Measurements from ENCODE around the gene P2RX6. TPM values are rescaled to one million over a fixed set of nuclear protein-coding genes. Genes with fewer than 3 reads are reported as not detected.

Gene P2RX6
- total RNA-seq, 1 experiment from 2014 or later: 0.46 TPM

DNA sequence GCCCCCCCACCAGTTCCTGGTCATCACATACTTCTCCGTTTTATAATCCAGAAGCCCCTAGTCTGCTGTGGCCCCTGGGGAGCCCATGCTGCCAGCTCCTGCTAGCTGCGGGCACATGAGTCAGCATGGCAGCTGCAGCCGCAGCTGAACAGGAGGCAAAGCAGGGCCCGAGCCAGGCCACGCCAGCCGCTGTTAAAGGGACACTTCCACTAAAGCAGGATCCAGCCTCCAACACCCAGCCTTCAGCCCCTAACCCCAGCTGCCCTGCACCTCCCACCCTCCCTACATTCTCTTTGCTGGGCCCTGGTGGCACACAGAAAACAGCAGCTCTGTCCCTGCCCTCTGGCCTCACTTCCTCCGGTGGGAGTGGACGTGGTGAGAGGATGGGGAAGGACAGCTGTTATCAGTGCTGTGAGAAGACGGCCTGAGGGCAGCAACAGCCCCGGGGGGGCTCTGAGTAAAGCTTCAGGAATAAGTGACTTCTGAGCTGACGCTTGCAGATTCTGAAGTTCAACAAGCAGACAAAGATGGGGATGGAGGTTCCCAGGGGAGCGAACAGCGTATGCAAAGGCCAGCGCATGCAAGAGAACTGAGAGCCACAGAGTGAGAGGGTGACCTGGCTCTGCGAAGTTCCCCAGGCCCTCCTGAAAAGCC lies 30.1 kb downstream of the P2RX6 start:
- Histone ChIP-seq H3K4me1 (ENCODE audit: control insufficient read depth, insufficient read depth, low read length) (peaks cover 5% of the 10 kb centered on the region; the same call in 1 of the 2 replicates), H3K36me3 (ENCODE audit: control insufficient read depth, insufficient read depth, low read length) (no peaks in the 10 kb centered on the region), H3K27ac (ENCODE audit: low read length) (no peak overlapping the region), H3K27me3 (ENCODE audit: control insufficient read depth, insufficient read depth, low read length) (no peaks in the 10 kb centered on the region), H3K4me3 (ENCODE audit: low read depth in 2 of 2, low read length in 2 of 2) (peak overlapping the region; percentile 39 to 61), H3K9me3 (ENCODE audit: control insufficient read depth, insufficient read depth, low read depth, low read length) (no peaks in the 10 kb centered on the region)
- in situ Hi-C loops (cut with HindIII; ENCODE audit: low pct_unique_long_range_greater_than_20kb, low sequenced_read_pairs): no loop called here
- CTCF ChIA-PET: no interaction called here
- intact Hi-C loops (cut with micrococcal nuclease; ENCODE audit: unreplicated experiment): no loop called here
- DNase-seq (ENCODE audit: low read depth, low spot score) (no peak), ATAC-seq (peak; percentile 32)
- TF ChIP-seq, protein P1, sequence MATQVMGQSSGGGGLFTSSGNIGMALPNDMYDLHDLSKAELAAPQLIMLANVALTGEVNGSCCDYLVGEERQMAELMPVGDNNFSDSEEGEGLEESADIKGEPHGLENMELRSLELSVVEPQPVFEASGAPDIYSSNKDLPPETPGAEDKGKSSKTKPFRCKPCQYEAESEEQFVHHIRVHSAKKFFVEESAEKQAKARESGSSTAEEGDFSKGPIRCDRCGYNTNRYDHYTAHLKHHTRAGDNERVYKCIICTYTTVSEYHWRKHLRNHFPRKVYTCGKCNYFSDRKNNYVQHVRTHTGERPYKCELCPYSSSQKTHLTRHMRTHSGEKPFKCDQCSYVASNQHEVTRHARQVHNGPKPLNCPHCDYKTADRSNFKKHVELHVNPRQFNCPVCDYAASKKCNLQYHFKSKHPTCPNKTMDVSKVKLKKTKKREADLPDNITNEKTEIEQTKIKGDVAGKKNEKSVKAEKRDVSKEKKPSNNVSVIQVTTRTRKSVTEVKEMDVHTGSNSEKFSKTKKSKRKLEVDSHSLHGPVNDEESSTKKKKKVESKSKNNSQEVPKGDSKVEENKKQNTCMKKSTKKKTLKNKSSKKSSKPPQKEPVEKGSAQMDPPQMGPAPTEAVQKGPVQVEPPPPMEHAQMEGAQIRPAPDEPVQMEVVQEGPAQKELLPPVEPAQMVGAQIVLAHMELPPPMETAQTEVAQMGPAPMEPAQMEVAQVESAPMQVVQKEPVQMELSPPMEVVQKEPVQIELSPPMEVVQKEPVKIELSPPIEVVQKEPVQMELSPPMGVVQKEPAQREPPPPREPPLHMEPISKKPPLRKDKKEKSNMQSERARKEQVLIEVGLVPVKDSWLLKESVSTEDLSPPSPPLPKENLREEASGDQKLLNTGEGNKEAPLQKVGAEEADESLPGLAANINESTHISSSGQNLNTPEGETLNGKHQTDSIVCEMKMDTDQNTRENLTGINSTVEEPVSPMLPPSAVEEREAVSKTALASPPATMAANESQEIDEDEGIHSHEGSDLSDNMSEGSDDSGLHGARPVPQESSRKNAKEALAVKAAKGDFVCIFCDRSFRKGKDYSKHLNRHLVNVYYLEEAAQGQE (IDR thresholded peaks at IDR 0.05; ENCODE audit: insufficient read depth in 1 of 2, low read depth in 2 of 2, low read length in 1 of 2): no peak
- TF ChIP-seq CTCF (IDR thresholded peaks at IDR 0.05) (no peak), SIN3A (IDR thresholded peaks at IDR 0.05; ENCODE audit: borderline replicate concordance, insufficient read depth, low read depth, low read length) (no peak), POLR2AphosphoS5 (IDR thresholded peaks at IDR 0.05; ENCODE audit: low read depth, low read length) (no peak), TCF7L2 (IDR thresholded peaks at IDR 0.05; ENCODE audit: low read depth, low read length) (no peak)
- POLR2A ChIA-PET: interaction anchor here (0.6 kb wide), 1 partner anchor 52 kb away, joined by 3 read pairs; no protein-coding TSS in a partner anchor
- BruUV-seq (replicated peaks): no TSS peak

- ChIA-PET CTCF (no interaction called here), POLR2A (no interaction called here)
- no peaks in the 10 kb centered on the region for H3K9me3 ChIP-seq (ENCODE audit: control insufficient read depth, insufficient read depth, low read depth, low read length)
- H3K27ac ChIP-seq (ENCODE audit: low read length): no peak within 1 kb of the TSS
- intact Hi-C loops (cut with micrococcal nuclease; ENCODE audit: unreplicated experiment) (no loop called here), in situ Hi-C loops (cut with HindIII; ENCODE audit: low pct_unique_long_range_greater_than_20kb, low sequenced_read_pairs) (no loop called here)
- DNase-seq (ENCODE audit: low read depth, low spot score) (no peak), ATAC-seq (peak; percentile 97)
- TF ChIP-seq, protein P1 (IDR thresholded peaks at IDR 0.05; ENCODE audit: insufficient read depth in 1 of 2, low read depth in 2 of 2, low read length in 1 of 2): no peak
- TF ChIP-seq TCF7L2 (IDR thresholded peaks at IDR 0.05; ENCODE audit: low read depth, low read length) (no peak), CTCF (IDR thresholded peaks at IDR 0.05) (no peak), POLR2AphosphoS5 (IDR thresholded peaks at IDR 0.05; ENCODE audit: low read depth, low read length) (no peak), SIN3A (IDR thresholded peaks at IDR 0.05; ENCODE audit: borderline replicate concordance, insufficient read depth, low read depth, low read length) (no peak)
- no peaks in the 10 kb centered on the region for H3K27me3 ChIP-seq (ENCODE audit: control insufficient read depth, insufficient read depth, low read length)
- H3K4me1 ChIP-seq (ENCODE audit: control insufficient read depth, insufficient read depth, low read length): peaks cover 5% of the 10 kb centered on the region; the same call in 1 of the 2 replicates
- H3K36me3 ChIP-seq (ENCODE audit: control insufficient read depth, insufficient read depth, low read length): no peaks in the 10 kb centered on the region
- H3K4me3 ChIP-seq (ENCODE audit: low read depth in 2 of 2, low read length in 2 of 2): peak within 1 kb of the TSS; percentile 39 to 61
- no TSS peak for BruUV-seq (replicated peaks)
Observed at GRCh38 chr22:21045585-21046294, 30.8 kb downstream of the P2RX6 start, which contains the start of gene LRRC74B. LRRC74B (plus strand) TSS chr22:21045946; CDS start chr22:21045987, 41 bp downstream.

All from Panc1 (cell line).